COLO668 (cell line): ENCODE data around the gene GPC6.

Experiments used
- DNase-seq: peaks from one replicate; lab custom pipeline; 2025; ENCODE audit not compliant: unreplicated experiment; lab: John Stamatoyannopoulos, UW

Gene GPC6

DNA sequence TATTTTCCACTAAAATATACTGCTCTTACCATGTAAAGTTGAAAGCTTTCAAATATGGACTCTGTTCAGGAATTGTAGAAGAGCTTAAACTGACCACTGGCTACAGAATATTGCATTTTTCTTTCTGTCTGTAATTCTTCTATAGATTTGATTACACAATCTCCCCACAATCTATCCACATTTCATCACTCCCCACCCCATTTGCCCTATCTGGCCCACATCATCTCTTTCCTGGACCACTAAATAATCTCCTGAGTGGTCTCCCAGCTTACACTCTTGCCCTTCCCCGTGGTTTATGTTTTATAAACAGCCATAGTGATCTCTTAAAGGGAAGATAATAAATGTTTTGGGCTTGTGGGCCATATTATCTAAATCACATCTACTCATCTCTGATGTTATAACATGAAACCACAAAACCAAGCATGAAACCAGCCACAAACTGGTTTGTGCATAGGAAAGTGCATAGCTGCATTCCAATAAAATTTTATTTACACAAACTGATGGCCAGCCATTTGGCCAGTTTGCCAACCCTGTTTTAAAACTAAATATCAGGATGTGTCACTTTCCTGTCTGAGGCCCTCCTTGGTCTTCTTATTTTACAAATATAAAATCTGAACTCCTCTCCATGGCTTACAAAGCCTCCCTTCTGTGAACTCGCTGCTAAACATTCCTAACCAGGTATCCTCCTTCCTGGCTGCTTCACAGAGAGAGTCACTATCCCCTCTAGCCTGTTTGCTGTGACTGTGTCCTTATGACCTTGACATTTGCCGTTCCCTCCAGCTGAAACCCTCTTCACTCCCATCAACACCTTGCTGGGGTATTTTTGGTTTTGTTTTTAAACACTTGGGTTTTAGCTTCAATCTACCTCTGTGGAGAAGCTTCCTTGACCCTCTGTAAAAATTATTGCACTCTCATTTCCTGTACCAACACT lies 500.9 kb downstream of the GPC6 start:
- no peak for DNase-seq

DNA sequence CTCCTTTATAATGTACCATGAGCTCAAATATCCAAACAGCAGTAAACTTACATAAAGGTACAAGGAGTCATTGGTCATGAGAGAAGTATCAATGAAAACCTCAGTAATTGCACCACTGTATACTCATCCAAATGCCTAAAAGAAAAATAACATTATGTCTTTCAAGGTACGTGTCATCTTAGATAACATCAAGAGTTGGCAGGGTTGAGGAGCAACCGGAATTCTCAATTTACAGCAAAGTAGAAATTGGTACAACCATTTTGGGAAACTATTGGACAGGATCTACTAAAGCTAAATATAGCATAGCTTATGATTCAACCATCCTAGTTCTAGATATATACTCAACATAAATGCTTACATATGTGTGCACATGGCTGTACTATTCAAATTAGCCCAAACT lies 502.8 kb downstream of the GPC6 start:
- DNase-seq: no peak

DNA sequence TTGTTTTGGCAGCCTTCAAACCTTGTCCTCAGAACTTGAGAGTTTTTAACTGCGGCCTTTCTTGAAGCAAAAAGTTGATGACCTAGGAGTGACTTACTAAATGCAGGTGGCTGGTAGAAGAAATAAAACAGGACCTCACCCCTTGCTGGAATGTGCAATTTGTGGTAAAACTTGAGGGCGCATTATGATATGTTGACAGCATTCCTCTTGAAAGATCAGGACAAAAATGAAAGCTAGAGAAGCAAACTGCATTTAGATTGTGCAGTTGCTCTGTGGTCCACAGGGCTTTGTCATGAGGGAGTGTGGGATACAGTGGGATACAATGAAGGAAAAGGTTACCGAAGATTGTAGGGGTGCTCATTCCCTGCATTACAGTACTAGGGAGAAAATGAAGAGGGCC lies 504.2 kb downstream of the GPC6 start:
- no peak for DNase-seq

DNA sequence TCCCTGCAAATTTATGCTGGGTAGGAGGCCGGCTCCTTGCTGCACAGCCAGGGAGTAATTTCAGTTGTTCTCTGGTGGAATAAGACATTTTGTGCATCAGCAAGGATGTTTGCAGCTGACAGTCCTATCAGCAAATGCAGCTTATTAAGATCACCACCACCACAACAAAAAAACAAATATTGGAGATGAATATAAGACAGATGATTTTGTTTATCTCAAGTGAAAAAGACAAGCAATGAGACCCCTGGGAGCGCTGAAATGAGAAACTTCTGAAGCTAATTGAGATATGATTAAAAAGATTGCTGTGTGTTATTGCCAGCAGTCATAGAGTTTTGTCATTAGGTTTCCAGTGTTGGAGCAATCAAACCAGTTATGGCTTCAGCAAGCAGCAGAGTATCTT lies 505.6 kb downstream of the GPC6 start:
- DNase-seq: no peak

DNA sequence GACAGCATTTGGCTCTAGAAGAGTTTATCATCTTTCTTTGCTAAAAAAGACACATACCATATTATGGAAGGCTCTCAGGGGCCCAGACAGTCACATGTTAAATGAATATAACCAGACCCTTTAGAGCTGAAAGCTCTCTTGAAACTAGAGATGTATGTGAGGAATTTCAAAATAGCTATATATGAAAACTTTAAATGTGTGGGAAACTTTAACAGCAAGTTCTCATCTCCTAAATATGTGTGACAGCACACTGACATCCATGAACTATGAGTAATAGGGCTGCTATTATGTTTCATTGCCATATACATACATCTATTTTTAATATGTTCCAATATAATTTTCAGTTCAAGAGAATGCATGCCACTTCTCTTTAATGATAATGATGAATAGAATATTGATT lies 509.5 kb downstream of the GPC6 start:
- no peak for DNase-seq

DNA sequence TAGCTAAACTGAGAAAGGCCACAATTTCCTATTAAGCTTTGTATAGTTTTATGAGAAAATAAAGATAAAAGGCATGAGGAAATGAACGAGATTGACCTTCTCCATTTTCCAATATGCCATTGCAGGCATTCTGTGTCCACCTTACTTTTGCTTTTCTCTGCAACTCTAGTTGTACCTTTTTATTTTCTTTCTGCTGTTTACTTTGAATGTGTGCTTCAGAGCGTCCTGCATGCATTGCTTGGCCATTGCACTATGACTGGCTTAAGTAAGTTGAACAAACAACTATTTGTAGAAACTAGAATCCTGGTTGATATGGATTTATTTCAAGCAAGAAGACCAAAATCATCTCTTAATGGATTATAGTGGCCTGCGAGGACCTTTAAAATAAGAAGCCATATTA lies 510.3 kb downstream of the GPC6 start:
- no peak for DNase-seq

DNA sequence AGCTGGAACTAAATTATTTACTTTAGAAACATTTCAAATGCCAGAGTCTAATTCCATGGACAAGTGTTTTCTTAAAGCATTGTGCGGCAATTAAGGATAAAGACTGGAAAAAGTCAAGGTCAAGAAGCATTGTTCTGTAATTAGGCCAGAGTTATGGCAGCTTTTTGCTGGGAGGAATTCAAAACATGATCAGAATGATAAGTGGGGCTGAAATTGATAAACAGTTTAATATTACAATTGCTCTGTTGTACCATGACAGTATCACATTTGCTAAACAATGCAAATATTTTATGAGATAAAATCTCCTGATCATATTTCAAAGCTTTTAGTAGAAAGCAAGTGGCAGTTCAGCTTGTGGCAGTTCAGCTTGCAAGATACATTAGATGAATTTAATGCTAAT lies 513.7 kb downstream of the GPC6 start:
- DNase-seq: no peak

DNA sequence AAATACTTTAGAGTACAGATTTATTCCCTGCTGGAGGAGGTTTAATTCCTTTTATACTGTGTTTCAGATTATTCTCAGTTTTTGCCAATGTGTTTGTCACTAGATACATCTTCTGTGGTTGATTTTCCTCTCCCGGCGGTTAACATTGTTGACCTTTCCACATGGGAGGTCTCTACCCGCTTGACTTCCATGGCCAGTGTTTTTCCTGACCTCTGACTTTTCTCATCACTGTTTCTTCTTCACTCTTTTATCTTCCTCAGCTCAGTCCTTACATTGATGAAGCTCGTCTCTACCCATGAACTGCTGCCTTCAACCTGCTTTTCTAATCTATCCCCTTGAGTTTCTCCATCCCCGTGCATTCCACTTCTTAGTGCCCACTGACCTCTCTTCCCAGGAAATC lies 517.4 kb downstream of the GPC6 start:
- no peak for DNase-seq

DNA sequence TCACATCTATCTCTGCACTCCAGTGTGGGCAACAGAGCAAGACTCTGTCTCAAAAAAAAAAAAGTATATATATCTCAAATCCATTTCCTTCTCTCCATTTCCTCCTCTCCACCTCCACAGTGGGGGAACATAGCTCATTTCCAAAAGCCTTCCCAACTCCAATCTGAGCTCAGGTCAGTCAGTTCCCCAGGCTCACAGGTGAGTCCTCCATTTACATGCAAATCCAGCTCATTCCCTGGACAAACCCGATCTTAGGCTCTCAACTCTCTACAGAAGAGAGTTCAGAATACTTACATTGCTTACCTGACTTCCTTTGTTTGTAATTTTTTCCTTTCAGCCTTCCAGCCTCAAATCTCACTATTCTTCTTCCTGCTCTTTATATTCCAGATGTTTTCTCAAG lies 518.3 kb downstream of the GPC6 start:
- no peak for DNase-seq

DNA sequence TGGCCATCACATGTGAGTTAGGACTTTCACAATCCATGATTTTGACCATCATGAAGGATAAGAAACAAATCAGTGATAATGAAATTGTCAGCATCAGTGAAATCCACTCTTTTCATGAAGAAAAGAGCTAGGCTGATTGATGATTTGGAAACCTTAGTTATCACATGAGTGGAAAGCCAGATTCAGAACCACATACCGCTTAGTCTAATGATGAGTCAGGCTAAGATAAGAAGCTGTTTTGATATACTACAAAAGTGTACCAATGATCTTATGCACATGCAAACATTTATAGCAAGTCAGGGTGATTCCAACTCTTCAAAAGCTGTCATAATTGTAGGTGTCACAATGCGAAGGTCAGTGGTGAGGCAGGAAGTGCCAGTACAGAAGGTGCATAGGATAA lies 519.3 kb downstream of the GPC6 start:
- DNase-seq: no peak

DNA sequence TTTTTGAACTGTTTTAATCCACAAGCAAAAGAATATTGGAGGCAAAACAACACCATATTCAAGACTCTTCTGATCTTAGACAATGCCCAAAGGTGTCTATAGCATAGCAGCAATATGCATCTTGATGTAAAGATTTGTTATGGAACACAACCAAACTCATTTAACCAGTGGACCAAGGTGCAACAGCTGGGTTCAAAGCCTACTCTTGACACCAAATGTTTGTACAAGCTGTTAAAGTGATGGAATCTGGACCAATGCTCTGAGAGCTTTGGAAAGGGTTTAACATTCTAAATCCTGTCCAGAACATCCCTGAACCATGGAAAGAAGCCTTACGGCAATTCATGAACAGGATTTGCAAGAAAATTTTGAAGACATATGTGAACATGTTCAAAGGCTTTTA lies 520.0 kb downstream of the GPC6 start:
- DNase-seq: no peak

DNA sequence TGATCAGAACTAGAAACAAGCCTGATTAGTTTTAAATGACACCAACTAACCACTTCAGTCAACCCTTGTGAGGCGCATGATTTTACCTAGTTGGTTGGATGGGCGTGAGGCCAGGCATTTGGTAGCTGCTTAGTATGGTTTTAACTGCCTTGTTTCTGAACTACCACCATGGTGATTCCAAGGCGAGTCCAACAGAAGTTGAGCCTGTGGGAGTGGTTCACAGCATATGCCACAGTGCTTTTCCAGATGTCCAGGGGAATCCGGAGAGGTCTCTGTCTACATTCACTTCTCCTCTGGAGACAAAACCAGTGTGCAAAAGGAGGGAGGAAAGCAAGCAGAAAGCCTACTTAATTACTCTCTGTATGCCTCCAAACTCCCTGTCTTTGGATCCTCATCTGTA lies 524.1 kb downstream of the GPC6 start:
- DNase-seq: no peak

DNA sequence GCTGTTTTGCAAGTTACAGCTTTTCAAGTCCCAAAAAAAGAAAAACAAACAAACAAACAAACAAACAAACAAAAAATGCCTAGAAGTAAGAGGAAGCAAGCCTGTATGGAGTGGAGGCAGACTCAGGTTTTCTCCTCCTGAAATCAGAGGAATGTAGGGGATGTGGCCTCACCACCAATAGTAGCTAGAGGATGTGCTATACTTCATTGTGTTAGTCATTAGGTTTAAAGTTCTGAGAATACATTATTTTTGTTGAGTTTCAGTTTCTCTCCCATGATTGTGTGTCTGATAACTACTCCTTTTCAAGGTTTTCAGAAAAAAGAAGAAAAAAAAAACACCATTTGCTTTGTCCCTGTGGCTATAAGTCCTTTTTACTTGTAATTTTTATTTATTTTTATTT lies 524.5 kb downstream of the GPC6 start:
- no peak for DNase-seq

DNA sequence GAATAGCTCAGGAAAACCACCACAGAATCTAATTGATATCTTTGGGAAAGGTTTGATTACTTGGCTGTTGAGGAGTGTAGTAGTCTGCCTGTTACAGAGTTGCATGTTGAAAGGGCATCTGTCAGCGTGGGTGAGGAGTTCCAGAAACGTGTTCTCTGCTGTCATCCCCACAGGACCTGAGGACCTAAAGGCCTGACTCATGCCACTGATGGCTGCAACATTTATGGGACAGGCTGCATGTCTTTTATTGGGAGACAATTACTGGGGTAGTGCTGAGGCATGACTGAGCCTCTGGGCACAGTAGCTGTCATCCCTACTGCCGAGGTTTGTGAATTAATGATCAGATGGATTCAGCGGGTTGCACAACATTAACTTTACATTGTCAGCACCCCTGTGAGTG lies 525.9 kb downstream of the GPC6 start:
- no peak for DNase-seq

DNA sequence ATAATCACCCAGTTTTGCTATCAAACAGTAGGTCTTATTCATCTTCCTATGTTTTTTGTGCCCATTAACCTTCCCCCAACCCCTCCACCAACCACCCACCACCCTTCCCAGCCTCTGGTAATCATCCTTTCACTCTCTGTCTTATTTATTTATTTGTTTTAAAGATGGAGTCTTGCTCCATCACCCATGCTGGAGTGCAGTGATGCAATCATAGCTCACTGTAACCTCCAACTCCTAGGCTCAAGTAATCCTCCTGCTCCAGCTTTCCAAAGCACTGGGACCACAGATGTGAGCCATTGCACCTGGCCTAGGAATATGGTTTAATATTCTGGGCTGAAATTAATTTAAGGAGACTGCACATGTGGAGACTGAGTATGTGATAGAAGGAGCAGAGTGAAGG lies 527.0 kb downstream of the GPC6 start:
- no peak for DNase-seq

DNA sequence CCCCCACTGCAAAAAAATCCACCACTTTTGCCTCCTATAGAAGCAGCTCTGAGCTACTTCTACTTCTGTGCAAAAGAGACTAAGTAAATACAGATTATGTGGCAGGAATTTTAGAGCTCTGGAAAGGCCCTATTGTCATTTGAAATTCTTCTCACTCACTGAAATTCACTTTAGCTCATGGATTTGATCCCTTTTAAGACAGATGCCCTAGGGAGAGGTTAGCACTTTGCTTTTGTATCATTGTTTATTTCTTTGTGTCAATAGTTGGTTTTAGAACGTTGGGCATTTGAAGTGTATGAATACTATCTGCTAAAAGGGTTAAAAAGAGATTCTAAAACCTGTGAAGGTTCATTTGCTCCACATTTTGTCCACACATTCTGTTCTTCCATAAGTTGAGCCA lies 528.7 kb downstream of the GPC6 start:
- no peak for DNase-seq

DNA sequence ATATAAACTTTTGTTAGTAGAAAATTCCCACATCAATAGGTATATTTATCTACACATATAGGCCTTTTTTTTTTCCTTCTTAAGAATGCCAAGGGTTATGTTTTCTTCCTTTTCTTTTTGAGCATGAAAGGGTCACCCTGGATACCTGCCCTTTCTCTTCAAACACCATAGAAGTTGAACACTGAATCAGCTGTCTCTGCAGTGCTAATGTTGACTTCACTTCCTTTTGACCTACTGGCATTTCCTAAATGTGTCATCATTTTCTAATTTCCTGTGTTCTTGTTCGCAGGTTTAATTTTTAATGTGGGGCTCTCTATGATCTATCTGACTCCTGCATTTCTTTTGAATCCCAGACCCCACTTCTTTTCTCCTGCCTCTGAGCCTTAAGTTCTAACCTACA lies 532.0 kb downstream of the GPC6 start:
- no peak for DNase-seq

DNA sequence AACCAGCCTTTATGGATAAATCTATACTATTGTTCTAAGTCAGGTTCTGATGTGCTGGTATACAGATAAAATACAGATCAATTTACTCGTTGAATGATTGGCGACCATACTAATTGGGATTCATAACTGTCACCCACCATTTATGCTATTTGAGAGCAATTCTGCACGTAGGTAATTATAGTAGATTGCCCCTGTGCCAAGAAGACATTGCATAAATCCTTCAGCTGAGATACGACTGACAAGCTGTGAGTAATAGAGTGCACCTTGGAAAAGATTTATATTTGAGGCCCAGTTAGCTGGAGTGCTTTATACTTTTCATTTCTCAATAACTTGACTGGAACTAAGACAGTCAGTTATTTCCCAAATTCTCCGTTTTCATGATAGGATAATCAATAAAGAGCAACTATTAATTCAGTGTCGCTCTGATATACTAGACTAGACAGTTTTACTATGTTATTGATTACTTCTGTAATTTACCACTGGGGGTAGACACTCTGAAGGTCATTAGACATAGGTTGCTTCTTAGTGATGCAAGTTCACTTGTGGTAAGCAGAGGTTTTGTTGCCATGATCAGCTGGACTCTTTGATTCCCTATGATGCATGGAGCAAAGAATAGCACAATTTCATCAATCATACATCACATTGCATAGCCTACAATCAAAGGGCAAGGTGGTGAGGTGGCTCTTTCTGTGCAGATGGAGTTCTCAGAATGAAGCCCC lies 536.3 kb downstream of the GPC6 start:
- DNase-seq: no peak

DNA sequence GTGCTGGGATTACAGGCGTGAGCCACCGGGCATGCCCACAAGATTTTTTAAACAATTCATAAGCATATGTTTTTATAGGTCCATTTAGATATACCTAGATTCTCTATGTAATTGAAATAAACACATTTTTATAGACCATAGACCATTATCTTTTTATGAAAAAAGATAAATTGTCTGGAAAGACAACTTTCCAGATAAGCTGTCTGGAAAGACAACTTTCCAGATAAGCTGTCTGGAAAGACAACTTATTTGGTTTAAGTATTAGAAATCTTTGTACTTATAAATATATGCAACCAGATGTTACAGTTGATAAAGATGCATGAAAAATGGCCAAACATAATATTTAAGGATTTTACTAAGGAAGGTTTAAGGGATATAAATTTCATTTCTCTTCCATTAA lies 538.5 kb downstream of the GPC6 start:
- no peak for DNase-seq

DNA sequence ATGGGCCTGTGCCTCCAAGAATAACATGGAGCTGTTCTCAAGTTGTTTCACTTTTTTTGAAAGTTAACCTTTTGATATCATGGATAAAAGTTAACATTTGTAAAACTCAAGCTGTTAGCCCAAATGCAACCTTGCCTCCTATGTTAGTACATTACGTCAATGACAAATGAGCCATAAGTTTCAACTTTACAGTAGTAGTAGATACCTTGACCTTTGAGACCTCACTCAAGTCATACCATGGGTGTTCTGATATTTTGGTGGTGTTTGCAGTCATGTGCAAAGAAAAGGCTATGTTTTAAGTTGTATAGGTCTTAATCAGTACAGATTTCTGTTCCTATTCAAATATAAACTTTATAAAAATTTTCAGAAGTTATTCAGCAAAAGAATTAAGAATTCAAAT lies 539.2 kb downstream of the GPC6 start:
- DNase-seq: no peak

DNA sequence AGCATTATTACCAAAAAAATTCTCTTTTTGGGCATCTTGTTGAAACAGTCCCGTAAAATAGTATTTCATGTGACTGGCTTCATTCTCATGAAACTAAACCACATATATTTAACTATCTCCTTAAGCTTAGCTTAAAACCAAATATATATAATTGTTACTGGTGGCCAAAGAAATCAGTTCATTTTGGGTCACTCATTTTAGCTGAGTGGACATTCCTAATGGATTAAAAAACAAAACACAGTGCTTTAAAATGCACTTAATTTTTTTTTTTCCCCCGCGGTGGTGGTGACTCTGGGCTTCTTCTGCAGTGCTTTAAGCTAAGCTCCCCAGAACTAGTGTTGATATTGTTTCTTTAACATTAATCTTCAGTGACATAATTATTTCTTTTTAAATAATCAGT lies 540.1 kb downstream of the GPC6 start:
- no peak for DNase-seq

DNA sequence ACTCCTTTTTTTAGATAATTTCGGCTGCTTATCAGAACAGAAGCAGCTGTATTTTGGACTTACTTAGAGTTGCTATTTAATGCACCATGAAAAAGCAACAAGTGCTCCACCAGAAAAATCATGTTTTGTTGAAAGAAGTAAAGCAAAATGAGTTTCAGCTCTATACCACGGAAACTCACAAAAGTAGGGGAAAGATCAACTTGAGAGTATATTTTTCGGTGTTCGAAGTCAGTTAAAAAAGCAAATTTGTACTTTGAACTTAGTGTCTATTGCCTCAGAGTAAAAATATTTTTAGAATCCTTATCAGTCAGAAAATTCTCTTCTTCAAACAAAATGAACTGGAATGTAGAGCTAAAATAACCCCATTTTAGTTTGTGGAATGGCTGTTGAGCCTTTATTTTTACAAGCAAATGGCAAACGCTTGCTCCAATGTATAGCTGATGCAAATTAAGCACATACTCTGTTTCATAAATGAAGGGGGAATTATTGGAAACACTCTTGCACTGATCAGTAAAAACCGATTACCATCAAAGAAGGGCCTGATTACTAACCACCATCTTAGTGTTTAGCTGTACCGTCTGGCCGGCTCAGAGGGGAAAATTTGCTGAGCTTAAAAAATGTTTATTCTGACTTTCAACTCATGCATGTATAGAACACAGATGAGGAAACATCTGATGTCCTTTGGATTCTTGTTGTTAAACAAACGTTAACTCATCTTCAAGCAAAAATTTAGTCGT lies 540.7 kb downstream of the GPC6 start:
- DNase-seq: no peak
